CD4-positive, alpha-beta T cell treated with Interleukin-10 for 1 hour (primary cell): Measurements from ENCODE around the gene ANAPC2.

Experiments used
- DNase-seq: peaks from one replicate; pipeline ENCODE4 v3.0.0-alpha.2; 2020

ANAPC2 gene

DNA sequence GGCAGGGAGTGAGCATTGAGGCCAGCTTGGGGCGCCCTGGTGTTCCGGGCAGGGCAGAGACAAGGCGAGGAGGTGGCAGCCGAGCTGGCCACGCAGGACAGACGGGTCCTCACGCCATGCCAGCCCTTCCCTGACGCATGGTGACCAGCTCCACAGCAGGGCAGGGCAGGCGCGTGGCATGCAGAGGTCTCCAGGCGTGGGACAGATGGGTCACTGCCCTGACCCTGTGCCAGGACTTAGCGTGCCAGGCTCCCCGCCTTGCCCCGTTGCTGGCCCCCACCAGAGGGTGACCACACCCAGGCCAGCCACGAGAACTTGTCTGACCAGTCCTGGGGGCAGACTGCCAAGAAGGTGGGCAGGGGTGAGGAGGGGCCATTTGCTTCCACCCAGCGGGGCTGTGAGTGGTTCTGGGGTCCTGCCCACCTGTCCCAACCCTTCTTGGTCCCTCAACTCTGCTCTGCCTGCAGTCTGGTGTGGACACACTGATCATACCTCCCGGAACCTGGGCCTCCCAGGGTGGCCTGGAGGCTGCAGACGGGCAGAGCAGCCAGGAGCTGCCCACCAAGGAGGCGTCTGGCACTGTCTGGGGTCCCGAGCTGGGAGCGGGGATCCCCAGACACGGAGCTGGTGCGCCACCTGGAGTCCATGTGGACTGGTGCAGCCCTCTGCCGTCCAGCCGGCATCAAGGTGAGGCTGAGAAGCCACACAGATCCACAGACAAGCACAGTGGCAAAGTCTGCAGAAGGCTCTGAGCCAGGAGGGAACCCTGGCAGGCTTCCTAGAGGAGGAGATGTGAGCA, 38.9 kb upstream of the ANAPC2 start, which contains the start of gene RNF224:
TSS of gene RNF224 (plus strand) at position 449 of the 799 bp plus-strand sequence. CDS start 834 bp downstream, outside the sequence.
- peak; percentile 87 for DNase-seq

- no peak for DNase-seq
Observed at GRCh38 chr9:137226338-137227053, 38.1 kb upstream of the ANAPC2 start.

GRCh38 chr9:137225699-137226331, 37.5 kb upstream of the ANAPC2 start:
- no peak for DNase-seq

GRCh38 chr9:137224830-137225694, 36.7 kb upstream of the ANAPC2 start, which contains the start of gene CYSRT1:
Gene CYSRT1, plus strand, starts transcription at chr9:137225174. Its CDS starts 448 bp downstream, at chr9:137225622.
- no peak for DNase-seq

- peak; percentile 99 for DNase-seq
Observed at GRCh38 chr9:137223078-137223970, 35.0 kb upstream of the ANAPC2 start.

DNA sequence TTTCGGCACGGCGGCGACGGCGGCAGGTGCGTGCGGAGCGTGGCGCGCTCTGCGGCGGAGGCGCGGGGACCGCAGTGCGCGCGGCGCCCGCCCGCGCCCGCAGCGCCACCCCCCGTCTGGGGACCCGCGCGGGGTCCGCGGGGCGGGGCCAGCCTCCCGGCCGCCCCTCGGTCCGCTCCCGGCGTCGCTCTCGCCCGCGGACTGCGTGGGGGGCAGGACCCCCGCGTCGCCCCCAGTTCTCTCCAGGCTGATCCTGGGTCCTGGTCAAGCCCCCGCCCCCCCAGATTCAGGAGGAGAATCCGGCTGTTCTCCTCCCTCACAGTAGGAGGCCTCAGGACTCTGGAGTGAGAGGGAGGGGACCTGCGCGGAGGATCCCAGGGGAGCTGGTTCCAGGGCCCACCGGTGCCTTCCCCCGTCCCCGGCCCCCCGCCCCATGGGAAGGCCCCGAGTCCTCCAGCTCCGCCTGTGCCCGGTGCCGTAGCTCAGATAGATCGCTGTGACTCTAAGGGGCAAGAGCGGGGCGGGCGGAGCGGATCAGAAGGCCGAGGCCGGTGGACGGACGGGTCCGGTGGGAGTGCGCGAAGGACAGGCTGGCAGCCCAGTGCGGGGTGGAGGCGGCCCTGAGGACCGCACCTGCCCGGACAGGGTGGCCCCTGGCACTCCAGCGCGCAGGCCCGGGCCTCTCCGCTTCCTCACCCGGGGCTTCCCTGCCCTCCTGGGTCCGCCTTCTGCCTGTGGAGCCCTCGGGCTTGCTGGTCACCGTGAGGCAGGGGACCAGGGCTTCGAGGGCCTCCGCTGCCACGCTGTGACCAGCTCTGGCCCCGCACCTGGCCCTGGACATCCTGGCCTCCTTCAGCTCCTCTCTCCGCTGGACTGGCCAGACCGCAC, 34.1 kb upstream of the ANAPC2 start, which contains the start of gene RNF208:
TSS of gene RNF208 (minus strand) at position 51 of the 888 bp plus-strand sequence. CDS start 1,028 bp downstream, outside the sequence.
- no peak for DNase-seq

DNA sequence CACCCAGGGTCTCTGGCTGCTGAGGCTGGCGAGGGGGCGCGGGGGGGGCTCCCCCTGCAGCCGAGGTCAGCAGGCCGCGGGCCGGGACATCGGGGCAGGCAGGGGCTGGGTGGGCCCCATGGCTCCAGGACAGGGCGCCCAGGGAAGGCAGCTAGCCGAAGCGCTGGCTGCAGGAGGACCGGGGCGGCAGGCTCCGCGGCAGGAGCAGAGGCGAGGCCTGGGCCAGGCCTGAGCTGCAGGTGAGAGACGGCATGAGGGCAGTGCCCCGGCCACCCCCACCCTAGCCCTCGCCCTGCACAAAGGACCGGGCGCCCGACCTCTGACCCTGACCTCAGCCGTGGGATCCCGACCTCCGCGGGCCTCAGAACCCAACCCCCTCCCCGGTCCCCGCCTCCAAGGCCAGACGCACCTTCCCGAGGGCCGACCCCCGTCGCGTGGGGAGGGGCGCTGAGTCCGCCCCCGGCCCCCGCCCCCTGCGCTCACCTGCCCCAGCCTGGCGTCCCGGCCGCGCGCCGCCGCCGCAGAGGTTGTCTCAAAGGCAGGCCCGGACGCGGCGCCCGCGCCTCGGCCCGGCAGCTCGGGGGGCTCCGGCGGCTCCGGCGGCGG, 33.2 kb upstream of the ANAPC2 start:
- peak; percentile 32 for DNase-seq

GRCh38 chr9:137221095-137221505, 32.7 kb upstream of the ANAPC2 start:
- no peak for DNase-seq

GRCh38 chr9:137220317-137221094, 32.1 kb upstream of the ANAPC2 start:
- no peak for DNase-seq

GRCh38 chr9:137219757-137220316, 31.5 kb upstream of the ANAPC2 start:
- no peak for DNase-seq

- DNase-seq: no peak
Observed at GRCh38 chr9:137218754-137219271, 30.5 kb upstream of the ANAPC2 start.

DNA sequence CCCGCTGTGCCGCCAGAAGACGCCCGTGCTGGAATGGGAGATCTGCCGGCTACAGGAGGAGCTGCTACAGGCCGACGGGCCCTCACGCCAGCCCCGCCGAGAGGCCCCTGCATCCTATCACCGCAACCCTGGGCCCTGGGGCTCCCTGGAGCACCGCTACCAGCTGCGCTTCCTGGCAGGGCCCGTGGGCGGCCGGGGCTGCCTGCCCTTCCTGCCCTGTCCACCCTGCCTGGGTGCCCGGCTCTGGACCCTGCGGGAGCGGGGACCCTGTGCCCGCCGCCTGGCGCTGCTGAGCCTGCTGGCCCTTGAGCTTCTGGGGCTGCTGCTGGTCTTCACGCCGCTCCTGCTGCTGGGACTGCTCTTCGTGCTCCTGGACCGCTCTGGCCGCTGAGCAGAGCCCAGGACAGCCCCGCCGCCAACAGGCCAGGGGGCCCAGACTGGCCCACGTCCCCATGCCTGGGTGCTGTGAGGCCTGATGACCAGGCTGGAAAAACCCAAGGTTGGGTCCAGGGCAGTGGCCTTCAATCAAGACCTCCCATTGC, 29.9 kb upstream of the ANAPC2 start:
- no peak for DNase-seq

DNA sequence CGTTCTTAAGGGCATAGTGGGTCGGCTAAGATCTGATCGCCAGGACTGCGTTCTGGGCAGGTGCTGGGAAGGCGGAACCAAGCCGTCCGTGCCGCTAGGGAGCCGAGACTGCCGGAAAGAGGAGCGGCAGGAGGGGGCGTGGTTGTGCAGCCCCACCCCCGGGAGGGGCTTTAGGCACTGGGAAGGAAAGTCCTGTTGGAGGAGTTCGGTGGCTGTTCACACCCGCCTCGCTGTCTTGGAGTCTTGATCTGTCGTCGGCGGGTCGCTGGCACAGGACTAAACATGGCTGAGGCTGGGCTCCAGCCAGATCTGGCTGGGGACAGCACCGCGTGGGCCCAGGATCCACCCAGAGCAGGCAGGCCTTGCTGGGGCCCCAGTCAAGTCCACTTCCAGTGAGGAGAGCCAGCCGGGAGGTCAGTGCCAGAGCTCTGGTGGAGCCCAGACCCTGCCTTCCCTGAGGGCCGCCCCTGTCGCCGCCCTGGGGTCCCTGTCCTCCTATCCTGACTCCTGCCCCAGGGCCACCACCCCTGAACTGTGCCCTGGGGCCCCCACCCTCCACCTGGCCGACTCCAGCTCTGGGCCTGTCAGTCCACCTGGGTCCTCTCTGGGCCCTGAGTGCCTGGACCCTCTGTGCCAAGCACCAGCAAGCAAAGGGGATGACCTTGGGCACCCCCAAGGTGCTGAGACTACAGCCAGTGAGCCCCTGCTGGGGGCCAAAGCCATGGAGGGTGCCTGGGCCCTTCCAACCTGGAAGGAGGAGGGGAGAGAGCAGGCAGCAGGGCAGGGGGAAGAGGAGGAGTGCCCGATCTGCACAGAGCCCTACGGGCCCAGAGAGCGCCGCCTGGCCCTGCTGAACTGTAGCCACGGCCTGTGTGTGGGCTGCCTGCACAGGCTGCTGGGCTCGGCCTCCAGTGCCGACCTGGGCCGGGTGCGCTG, 29.2 kb upstream of the ANAPC2 start:
- DNase-seq: no peak

- DNase-seq: no peak
Observed at GRCh38 chr9:137216188-137216965, 28.0 kb upstream of the ANAPC2 start.

GRCh38 chr9:137215196-137215986, 27.0 kb upstream of the ANAPC2 start:
- DNase-seq: no peak
